Measurements from ENCODE around the gene ZBP1.

ZBP1 gene

GRCh38 chr20:57576002-57576401, 44.2 kb downstream of the ZBP1 start:
- no peak overlapping the region for H3K9ac ChIP-seq (ENCODE audit: low read length)
- H3K4me3 ChIP-seq (ENCODE audit: low read length) = no peak overlapping the region
- no peak overlapping the region for H3K27ac ChIP-seq (ENCODE audit: low read length)
- no peak for TF ChIP-seq CTCF (IDR thresholded peaks at IDR 0.05; ENCODE audit: low read depth, low read length)
- no peak for TF ChIP-seq EZH2phosphoT487 (IDR thresholded peaks at IDR 0.05; ENCODE audit: low read depth)
- no peak overlapping the region for H3K4me2 ChIP-seq (ENCODE audit: low read length)
- H2AFZ ChIP-seq (ENCODE audit: low read depth, low read length) = no peak overlapping the region
- H3K27me3 ChIP-seq (ENCODE audit: low read depth, low read length) = peaks cover 71% of the 10 kb centered on the region
- no peaks in the 10 kb centered on the region for H3K9me3 ChIP-seq (ENCODE audit: insufficient read depth, low read length)
- no peaks in the 10 kb centered on the region for H3K4me1 ChIP-seq (ENCODE audit: low read length)
- no peaks in the 10 kb centered on the region for H3K79me2 ChIP-seq (ENCODE audit: low read length)
- H4K20me1 ChIP-seq (ENCODE audit: insufficient read depth, low read length) = no peaks in the 10 kb centered on the region
- H3K36me3 ChIP-seq (replicated peaks; ENCODE audit: low read depth, low read length) = no peaks in the 10 kb centered on the region

GRCh38 chr20:57574954-57575353, 45.3 kb downstream of the ZBP1 start:
- Histone ChIP-seq H3K27ac (ENCODE audit: low read length) (no peak overlapping the region), H4K20me1 (ENCODE audit: insufficient read depth, low read length) (no peaks in the 10 kb centered on the region), H3K4me3 (ENCODE audit: low read length) (no peak overlapping the region), H3K9ac (ENCODE audit: low read length) (no peak overlapping the region), H3K79me2 (ENCODE audit: low read length) (no peaks in the 10 kb centered on the region), H2AFZ (ENCODE audit: low read depth, low read length) (no peak overlapping the region), H3K4me2 (ENCODE audit: low read length) (no peak overlapping the region), H3K27me3 (ENCODE audit: low read depth, low read length) (peaks cover 76% of the 10 kb centered on the region), H3K4me1 (ENCODE audit: low read length) (no peaks in the 10 kb centered on the region), H3K36me3 (replicated peaks; ENCODE audit: low read depth, low read length) (no peaks in the 10 kb centered on the region), H3K9me3 (ENCODE audit: insufficient read depth, low read length) (no peaks in the 10 kb centered on the region)
- TF ChIP-seq EZH2phosphoT487 (IDR thresholded peaks at IDR 0.05; ENCODE audit: low read depth) (no peak), CTCF (IDR thresholded peaks at IDR 0.05; ENCODE audit: low read depth, low read length) (no peak)

- Histone ChIP-seq H3K4me1 (ENCODE audit: low read length) (no peaks in the 10 kb centered on the region), H3K9me3 (ENCODE audit: insufficient read depth, low read length) (no peaks in the 10 kb centered on the region), H3K36me3 (replicated peaks; ENCODE audit: low read depth, low read length) (no peaks in the 10 kb centered on the region), H4K20me1 (ENCODE audit: insufficient read depth, low read length) (no peaks in the 10 kb centered on the region), H3K4me2 (ENCODE audit: low read length) (no peak overlapping the region), H3K27me3 (ENCODE audit: low read depth, low read length) (peaks cover 86% of the 10 kb centered on the region), H3K79me2 (ENCODE audit: low read length) (no peaks in the 10 kb centered on the region), H3K27ac (ENCODE audit: low read length) (no peak overlapping the region), H3K4me3 (ENCODE audit: low read length) (no peak overlapping the region), H2AFZ (ENCODE audit: low read depth, low read length) (no peak overlapping the region), H3K9ac (ENCODE audit: low read length) (no peak overlapping the region)
- peak; percentile 56 for TF ChIP-seq CTCF (IDR thresholded peaks at IDR 0.05; ENCODE audit: low read depth, low read length)
- TF ChIP-seq EZH2phosphoT487 (IDR thresholded peaks at IDR 0.05; ENCODE audit: low read depth) = no peak
Measured at GRCh38 chr20:57573894-57574293, 46.3 kb downstream of the ZBP1 start.

- no peaks in the 10 kb centered on the region for H3K79me2 ChIP-seq (ENCODE audit: low read length)
- no peak overlapping the region for H3K4me2 ChIP-seq (ENCODE audit: low read length)
- H3K27ac ChIP-seq (ENCODE audit: low read length) = no peak overlapping the region
- no peaks in the 10 kb centered on the region for H3K4me1 ChIP-seq (ENCODE audit: low read length)
- H3K36me3 ChIP-seq (replicated peaks; ENCODE audit: low read depth, low read length) = no peaks in the 10 kb centered on the region
- H3K9me3 ChIP-seq (ENCODE audit: insufficient read depth, low read length) = no peaks in the 10 kb centered on the region
- H2AFZ ChIP-seq (ENCODE audit: low read depth, low read length) = no peak overlapping the region
- H4K20me1 ChIP-seq (ENCODE audit: insufficient read depth, low read length) = no peaks in the 10 kb centered on the region
- no peak overlapping the region for H3K9ac ChIP-seq (ENCODE audit: low read length)
- H3K27me3 ChIP-seq (ENCODE audit: low read depth, low read length) = peaks cover 86% of the 10 kb centered on the region
- H3K4me3 ChIP-seq (ENCODE audit: low read length) = no peak overlapping the region
- TF ChIP-seq CTCF (IDR thresholded peaks at IDR 0.05; ENCODE audit: low read depth, low read length) (no peak), EZH2phosphoT487 (IDR thresholded peaks at IDR 0.05; ENCODE audit: low read depth) (no peak)
Measured at GRCh38 chr20:57573242-57573641, 47.0 kb downstream of the ZBP1 start.
